NCI-H1436 (cell line): ENCODE measurements around the gene TBL3.
"Not testable (repeated sequence)": the region's sequence is repeated elsewhere in the genome, so short reads cannot be mapped to it uniquely, and the experiment has no call there.

Experiments used
- DNase-seq: peaks from one replicate; lab custom pipeline; 2025; lab: John Stamatoyannopoulos, UW

TBL3 gene

DNA sequence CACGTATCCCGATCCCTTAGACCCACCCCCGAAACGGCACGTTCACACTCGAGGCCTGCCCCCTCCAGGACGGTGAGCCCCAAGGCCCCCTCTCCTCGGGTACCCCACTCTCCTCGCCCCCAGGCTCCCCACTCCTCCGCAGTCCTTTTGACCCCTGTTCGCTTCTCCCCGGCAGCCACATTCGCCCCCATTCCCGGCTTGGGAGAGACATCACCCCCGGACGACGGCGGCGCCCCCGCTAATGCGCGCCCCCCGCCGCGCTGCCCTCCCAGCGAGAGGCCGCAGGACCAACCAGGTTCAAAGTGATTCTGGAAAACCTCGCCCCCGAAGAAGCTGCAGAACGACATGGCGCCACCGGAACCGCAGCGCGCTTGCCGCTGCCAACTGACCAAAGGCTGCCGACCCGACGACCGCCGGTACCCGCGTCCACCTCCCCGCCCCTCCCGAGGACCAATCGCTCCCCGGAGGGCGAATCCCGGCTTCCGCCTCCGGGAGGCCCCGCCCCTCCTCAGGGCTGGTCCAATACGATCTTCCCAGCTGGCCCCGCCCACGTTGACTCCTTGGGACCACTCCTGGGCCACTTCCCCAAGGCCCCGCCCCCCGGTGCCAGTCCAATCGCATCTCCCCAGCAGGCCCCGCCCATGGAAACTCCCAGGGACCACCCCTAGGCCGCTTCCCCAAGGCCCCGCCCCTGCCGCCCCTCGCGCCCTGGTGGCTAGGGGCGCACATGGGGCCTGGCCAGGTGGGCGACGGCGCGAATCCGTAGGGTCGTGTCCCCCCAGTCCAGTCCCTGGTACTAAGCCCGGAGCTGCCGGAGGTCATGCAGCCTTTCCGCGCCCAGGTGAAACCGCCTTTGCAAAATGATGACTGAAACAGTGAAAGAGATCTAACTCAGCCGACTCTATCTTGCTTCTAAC lies 28.8 kb upstream of the TBL3 start, which contains the start of gene MSRB1:
MSRB1 (minus strand) TSS at position 390 of the 917 bp plus-strand sequence; CDS start at position 347, 43 bp downstream.
- DNase-seq: peak; percentile 100

DNA sequence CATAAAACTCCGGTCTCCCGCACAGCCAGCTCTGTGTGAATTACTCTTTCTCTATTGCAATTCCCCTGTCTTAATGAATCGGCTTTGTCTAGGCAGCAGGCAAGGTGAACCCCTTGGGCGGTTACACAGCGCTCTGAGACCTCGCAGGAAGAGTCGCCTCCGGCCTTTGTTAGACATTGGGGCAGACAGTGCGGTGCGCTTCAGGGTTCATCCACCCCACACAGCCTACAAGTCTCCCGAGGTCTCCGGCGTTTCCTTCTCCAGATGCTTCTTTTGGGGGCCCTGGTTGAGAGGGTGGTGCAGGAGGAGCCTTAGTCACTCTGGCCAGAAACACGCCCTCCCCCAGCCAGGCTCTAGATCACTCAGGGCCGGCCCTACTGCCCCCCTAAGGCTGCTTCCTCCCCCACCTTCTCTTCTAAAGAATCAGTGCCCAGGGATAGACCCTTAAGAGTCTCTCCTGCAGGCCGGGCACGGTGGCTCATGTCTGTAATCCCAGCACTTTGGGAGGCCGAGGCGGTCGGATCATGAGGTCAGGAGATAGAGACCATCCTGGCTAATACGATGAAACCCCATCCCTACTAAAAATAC lies 27.1 kb upstream of the TBL3 start:
- no peak for DNase-seq

DNA sequence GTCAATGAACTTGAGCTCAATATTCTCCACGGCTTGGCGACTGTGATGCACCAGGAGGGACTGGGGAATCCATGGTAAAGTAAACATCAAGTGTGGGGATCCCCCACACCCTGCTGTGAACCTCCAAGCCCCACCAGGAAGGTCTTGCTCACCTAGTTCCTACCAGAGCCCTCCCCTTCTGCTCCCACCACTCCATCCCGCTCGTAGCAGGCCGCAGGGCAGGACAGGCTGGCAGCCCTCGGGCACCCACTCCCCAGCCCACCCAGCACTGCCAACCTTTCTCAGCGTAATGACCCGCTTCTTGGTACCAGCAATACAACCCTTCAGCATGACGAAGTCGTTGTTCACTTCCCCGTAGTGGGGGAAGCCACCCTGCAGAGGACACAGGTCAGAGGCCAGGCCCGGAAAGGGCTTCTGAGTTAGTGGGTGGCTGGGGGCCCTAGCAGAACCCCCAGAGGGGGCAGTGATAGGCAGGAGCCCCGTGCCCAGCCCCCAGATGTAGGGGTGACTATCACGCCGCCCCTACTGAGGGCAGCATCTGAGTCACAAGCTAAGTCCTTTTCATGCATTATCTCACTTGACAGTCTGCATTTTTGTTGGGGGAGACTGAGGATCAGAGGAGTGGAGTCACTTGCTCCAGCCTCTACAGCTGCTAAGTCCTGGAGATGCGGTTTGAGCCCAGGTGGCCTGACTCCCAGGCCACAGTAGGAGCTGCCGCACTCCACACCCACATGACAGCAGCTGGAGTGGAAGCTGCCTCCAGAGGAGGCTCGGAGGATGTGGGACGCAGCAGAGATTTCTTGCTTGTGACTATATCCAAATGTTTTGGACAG lies 26.1 kb upstream of the TBL3 start:
- no peak for DNase-seq

DNA sequence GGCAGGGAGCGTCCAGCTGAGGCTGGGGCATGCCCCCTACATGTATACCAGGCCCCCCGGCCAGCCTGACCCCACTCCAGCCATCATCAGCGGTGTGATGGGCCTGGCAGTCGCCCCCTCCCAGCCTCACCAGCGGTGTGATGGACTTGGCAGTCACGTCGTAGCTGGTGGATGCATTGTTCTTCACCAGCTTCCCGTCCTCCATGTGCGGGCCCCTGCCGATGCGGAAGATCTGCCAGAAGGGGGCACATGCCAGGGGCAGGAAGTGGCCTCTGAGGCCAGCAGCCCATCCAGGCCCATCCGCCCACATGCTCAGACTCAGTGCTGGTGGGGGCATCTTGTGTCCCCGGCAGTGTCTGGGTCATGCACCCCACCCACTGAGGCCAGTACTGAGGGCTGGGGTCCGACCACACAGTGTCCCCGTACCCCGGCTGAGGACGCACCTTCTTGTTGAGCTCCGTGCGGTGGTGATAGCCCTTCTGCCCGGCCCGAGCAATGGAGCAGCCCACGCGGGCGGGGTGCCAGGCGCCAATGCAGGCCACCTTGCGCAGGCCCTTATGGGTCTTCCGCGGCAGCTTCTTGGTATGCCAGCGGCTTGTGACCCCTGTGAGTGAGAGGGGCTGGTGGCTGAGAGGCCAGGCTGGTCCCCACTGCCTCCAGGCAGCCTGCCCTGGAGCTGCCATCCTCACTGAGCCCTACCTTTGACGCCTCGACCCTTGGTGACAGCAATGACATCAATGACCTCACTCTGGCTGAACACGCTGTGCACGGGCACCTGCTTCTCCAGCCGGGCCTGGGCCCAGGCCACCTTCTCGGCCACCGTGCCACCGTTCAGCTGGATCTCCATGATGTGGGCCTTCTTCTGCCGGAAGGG lies 25.1 kb upstream of the TBL3 start:
- no peak for DNase-seq

DNA sequence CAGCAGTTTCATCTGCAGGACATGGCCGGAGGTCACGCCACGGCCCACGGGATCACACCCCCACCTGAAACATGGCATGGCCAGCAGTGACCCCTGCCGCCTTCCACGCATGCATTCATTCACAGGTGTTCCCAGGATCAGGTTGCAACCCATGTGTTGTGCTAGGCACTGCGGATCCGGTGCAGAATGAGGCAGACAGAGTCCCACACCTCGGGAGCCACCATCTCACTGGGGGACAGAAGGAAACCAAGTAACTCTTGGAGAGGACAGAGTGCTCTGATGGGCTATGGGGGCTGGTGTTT lies 24.5 kb upstream of the TBL3 start:
- DNase-seq: no peak

DNA sequence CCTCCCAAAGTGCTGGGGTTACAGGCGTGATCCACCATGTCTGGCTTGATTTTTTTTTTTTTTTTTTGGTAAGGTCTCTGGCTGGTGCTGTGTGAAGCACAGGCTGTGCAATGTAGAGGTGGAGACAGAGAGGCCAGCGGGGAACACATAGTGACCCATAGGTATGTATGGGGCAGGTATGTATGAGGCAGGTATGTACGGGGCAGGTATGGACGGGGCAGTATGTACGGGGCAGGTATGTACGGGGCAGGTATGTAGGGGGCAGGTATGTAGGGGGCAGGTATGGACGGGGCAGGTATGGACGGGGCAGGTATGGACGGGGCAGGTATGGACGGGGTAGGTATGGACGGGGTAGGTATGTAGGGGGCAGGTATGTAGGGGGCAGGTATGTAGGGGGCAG lies 22.3 kb upstream of the TBL3 start:
- no peak for DNase-seq

DNA sequence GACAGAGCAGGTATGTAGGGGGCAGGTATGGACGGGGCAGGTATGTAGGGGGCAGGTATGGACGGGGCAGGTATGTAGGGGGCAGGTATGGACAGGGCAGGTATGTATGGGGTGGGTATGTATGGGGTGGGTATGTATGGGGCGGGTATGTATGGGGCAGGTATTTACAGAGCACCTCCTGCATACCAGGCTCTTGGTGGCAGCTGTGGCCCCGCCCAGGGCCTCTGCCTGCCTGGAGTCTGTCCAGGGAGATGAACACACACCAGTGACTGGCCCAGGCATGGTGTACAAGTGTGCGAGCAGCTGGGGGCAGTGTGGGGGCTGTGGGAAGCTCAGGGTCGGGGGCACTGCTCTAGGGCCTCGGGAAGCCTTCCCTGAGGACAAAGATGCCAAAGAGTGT lies 21.8 kb upstream of the TBL3 start:
- DNase-seq: no peak

DNA sequence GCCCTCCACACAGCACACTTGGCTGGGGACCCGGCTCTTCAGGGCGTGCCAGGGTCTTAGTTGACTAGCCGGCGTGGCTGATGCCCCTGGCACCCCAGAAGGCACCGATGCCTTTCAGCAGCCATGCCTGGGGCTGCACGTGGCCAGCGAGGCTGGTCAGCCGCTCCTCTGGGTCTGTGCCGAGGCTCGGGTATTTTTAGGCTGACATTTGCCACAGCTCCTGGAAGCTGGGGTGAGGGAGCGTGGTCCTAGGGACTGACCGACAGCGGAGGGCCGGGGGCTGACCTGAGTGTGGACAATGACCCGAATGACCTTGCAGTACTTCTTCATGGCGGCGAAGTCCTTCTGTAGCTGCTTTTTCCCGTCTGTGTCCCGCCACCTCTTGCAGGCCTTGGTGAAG lies 21.3 kb upstream of the TBL3 start:
- no peak for DNase-seq

DNA sequence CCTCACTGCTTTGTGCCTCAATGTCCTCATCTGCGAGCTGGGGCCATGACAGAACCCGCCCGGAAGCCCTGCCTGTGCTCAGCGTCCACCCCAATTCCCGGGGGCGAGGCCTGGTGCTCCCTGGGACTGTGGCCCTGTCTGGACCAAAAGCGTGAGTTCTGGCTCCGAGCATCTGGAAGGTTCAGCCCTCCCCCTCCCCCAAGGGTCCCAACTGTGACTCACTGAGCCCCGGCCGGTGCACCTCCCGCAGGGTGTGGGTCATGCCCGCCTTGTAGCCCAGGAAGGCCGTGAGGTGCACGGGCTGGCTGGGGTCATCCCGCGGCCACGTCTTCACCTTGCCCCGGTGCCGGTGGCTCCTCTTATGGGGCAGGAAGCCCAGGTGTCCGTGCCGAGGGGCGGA lies 18.1 kb upstream of the TBL3 start:
- no peak for DNase-seq

DNA sequence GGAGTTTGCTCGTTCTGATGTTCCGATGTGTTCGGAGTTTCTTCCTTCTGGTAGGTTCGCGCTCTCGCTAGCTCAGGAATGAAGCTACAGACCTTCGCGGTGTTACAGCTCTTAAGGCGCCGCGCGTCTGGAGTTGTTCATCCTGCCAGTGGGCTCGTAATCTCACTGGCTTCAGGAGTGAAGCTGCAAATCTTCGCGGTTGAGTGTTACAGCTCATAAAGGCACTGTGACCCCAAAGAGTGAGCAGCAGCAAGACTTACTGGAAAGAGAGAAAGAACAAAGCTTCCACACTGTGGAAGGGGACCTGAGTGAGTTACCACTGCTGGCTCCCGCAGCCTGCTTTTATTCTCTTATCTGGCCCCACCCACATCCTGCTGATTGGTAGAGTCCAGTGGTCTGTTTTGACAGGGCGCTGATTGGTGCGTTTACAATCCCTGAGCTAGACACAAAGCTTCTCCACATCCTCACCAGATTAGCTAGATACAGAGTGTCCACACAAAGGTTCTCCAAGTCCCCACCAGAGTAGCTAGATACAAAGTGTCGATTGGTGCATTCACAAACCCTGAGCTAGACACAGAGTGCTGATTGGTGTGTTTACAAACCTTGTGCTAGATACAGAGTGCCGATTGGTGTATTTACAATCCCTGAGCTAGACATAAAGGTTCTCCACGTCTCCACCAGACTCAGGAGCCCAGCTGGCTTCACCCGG lies 14.3 kb upstream of the TBL3 start:
- DNase-seq: not testable (repeated sequence)

DNA sequence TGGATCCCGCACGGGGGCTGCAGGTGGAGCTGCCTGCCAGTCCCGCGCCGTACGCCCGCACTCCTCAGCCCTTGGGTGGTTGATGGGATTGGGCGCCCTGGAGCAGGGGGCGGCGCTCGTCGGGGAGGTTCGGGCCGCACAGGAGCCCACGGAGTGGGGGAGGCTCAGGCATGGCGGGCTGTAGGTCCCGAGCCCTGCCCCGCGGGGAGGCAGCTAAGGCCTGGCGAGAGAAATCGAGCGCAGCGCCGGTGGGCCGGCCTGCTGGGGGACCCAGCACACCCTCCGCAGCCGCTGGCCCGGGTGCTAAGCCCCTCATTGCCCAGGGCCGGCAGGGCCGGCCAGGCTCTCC lies 13.7 kb upstream of the TBL3 start:
- DNase-seq: not testable (repeated sequence)

DNA sequence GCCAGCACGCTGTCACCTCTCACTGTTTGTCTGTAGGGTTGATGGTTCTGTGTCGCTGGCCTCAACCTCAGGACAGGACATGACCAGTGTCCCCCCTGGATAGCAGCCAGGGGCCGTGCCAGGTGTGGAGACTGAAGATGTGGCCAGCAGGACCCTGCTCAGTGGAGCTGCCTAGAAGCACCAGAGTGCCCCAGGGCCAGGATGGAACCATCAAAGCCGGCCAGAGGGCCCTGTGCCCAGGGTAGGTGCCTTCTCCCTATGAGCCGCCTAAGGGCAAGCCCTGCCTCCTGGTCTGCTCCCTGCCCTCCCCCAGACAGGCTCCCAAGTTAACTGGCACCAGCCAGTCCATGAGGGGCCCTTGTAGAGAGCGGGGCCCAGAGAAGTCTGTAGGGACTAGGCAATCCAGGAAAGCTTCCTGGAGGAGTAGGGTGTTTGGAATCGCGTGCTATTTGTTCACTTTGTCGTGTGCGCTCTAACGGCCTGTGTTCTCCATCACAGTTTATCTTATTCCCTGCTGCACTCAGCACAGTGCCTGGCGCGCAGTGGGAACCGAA lies 13.1 kb upstream of the TBL3 start:
- DNase-seq: no peak

DNA sequence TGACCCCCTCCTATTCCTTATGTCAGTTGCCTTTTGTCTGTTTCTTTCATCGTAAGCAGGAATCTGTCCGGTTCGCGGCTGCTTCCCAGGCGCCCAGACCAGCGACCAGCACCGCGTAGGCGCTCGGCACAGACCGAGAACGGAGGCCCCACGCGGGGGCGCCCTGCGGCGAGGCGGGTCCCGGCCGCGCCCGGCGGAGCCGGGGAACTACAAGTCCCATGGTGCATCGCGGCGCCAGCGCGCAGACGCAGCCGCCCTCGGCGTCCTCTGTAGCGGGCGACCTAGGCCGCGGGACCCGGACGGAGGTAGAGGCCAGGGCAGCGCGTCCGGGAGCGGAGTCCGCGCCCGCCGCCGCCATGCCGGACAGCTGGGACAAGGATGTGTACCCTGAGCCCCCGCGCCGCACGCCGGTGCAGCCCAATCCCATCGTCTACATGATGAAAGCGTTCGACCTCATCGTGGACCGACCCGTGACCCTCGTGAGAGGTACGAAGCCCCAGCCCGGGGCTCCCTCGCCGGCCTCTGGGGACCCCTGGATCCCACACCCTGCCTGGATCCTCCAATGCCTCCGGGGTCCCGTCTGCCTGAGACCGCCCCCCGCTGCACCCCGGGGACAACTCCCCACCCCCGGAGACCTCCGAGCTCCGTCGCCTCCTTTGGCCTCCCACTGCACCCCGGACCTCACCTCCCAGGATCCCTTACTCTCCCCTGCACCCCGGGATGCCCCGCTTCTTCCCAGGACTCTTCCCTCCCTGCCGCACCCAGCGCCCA lies 12.4 kb upstream of the TBL3 start, which contains the start of gene NDUFB10:
NDUFB10 (plus strand) TSS at position 270 of the 771 bp plus-strand sequence; CDS start at position 357, 87 bp downstream.
- peak; percentile 82 for DNase-seq

DNA sequence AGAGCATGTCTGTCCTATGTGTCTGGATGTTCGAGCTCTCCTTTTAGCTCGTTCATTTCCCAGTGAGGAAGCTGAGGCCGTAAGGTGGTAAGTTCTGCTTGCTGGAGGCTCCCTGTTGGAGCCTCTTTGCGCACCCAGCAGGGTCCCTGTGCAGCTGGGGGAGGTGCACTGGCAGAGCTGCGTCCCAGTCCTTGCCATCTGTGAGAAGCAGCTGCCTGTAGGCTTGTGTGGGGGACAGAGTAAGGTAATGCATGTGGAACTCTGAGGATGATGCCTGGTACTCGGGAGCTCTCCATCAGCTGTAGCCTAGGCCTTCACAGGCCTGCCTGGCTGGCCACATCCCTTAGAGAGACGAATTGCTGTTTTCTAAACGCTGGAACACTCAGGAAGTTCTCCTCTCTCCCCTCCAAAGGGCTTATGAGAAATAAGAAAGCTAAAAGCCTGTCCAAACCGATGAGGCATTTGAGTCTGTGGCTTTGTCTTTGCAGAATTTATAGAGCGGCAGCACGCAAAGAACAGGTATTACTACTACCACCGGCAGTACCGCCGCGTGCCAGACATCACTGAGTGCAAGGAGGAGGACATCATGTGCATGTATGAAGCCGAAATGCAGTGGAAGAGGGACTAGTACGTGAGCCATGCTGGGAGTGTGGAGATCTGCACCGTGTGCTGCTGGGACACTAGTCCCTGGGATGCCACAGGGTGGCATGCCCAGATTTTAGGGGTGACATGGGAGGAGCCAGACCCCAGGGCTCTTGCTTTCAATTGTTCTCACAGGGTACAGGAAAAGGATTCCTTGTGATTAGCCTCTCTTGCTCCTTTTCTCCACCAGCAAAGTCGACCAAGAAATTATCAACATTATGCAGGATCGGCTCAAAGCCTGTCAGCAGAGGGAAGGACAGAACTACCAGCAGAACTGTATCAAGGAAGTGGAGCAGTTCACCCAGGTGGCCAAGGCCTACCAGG lies 10.9 kb upstream of the TBL3 start:
- DNase-seq: no peak

DNA sequence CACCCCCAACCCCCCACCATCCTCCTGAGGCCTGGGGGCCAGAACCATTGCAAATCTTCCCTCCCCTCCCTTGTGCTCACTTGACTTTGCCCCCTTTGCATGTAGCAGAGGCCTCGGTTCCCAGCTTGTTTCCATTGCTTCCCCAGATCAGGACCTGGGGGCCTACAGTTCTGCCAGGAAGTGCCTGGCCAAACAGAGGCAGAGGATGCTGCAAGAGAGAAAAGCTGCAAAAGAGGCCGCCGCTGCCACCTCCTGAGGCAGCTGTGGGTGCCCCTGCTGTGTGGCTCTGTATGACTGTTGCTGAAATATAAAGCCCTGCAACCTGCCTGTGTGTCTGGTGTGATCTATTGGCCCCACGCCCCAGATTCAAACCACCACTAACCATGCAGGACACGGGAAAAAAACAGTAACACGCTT lies 10.2 kb upstream of the TBL3 start:
- no peak for DNase-seq

DNA sequence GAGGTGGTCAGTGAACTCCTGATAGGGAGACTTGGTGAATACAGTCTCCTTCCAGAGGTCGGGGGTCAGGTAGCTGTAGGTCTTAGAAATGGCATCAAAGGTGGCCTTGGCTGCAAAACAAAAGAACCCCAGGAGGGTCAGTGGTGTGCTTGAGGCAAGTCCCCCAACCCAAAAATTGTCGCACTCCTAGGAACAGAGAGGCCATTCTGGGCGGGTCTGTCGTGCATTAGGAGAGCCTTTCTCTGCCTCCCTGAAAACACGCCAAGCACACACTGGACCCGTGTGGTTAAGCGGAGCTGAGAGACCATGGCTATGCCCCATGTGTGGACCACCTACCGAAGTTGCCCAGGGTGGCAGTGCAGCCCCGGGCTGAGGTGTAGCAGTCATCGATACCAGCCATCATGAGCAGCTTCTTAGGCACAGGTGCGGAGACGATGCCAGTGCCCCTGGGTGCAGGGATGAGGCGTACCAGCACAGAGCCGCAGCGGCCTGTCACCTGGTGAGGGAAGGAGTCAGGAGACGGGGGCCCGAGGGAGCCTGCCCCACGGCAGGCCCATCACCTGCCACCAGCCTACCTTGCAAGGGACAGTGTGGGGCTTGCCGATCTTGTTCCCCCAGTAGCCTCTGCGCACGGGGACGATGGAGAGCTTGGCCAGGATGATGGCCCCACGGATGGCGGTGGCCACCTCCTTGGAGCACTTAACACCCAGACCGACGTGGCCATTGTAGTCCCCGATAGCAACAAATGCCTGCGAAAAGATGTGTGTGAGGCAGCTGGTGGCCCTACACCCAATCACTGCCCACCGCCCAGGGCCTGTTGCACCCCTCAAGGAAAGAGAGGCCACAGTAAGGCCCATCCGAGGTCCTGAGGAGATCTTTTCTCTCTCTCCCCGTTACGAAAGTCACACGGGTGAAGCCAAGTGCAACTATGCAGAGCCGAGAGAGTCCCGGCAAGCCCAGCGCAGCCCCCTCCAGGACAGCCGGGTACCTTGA lies 9.4 kb upstream of the TBL3 start:
- DNase-seq: not testable (repeated sequence)

DNA sequence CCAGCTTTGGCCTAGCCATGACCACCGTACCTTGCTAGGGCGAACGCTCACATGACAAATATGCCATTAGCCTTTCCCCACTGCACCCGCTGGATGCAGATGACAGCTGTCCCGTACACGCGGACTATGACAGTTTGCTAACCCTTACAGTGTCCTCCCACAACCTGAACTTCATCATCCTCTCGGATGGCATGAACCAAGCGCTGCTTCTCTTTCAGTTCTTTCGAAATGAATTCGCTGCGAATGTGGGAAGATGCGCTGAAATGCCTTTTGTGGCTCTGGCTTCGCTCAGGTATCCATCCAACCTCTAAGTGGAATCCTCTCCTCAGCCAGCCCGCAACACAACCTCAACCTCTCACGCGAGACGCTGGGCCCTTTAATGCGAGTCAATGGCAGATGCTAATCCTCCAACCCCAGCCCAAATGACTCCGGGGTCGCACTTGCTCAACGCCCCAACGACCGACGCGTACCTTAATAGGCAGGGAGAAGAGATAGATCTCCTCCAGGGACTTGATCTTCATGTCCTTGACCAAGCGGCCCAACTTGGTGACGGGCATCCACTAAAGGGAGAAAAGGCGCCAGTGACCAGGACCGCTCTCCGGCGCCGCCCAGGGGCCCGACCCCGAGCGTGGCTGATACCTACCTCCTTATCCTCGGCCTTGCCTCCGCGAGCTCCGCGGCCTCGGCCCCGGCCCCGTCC lies 7.9 kb upstream of the TBL3 start:
- DNase-seq: no peak
